ENCODE data around the gene CFAP92. TPM values are rescaled to one million over a fixed set of nuclear protein-coding genes. Genes with fewer than 3 reads are reported as not detected.

Gene CFAP92
- total RNA-seq, 1 experiment from 2014 or later, result 0.16 TPM

- Mint-ChIP-seq H3K27ac (ENCODE audit: low read depth, unreplicated experiment) (no peak overlapping the region), H3K27me3 (ENCODE audit: insufficient read depth, unreplicated experiment) (peaks cover 65% of the 10 kb centered on the region), H3K36me3 (ENCODE audit: insufficient read depth, unreplicated experiment) (no peaks in the 10 kb centered on the region), H3K4me1 (ENCODE audit: insufficient read depth, unreplicated experiment) (no peaks in the 10 kb centered on the region), H3K9me3 (ENCODE audit: unreplicated experiment) (no peaks in the 10 kb centered on the region), H3K4me3 (ENCODE audit: unreplicated experiment) (no peak overlapping the region)
- intact Hi-C loops (cut with micrococcal nuclease), result no loop called here
- ChIA-PET CTCF (interaction anchor here (0.5 to 1.3 kb wide), 5 partner anchors 8 to 688 kb away, joined by 3 to 5 read pairs (median 4); partner anchors contain the start of gene CFAP92), POLR2A (no interaction called here)
- BruUV-seq (replicated peaks), result no TSS peak
- TF ChIP-seq, protein P1, sequence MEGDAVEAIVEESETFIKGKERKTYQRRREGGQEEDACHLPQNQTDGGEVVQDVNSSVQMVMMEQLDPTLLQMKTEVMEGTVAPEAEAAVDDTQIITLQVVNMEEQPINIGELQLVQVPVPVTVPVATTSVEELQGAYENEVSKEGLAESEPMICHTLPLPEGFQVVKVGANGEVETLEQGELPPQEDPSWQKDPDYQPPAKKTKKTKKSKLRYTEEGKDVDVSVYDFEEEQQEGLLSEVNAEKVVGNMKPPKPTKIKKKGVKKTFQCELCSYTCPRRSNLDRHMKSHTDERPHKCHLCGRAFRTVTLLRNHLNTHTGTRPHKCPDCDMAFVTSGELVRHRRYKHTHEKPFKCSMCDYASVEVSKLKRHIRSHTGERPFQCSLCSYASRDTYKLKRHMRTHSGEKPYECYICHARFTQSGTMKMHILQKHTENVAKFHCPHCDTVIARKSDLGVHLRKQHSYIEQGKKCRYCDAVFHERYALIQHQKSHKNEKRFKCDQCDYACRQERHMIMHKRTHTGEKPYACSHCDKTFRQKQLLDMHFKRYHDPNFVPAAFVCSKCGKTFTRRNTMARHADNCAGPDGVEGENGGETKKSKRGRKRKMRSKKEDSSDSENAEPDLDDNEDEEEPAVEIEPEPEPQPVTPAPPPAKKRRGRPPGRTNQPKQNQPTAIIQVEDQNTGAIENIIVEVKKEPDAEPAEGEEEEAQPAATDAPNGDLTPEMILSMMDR (IDR thresholded peaks at IDR 0.05; ENCODE audit: unreplicated experiment), result no peak
- no peak for DNase-seq (ENCODE audit: unreplicated experiment)
Measured at GRCh38 chr3:129002573-129003569, 9.0 kb upstream of the CFAP92 start.

DNA sequence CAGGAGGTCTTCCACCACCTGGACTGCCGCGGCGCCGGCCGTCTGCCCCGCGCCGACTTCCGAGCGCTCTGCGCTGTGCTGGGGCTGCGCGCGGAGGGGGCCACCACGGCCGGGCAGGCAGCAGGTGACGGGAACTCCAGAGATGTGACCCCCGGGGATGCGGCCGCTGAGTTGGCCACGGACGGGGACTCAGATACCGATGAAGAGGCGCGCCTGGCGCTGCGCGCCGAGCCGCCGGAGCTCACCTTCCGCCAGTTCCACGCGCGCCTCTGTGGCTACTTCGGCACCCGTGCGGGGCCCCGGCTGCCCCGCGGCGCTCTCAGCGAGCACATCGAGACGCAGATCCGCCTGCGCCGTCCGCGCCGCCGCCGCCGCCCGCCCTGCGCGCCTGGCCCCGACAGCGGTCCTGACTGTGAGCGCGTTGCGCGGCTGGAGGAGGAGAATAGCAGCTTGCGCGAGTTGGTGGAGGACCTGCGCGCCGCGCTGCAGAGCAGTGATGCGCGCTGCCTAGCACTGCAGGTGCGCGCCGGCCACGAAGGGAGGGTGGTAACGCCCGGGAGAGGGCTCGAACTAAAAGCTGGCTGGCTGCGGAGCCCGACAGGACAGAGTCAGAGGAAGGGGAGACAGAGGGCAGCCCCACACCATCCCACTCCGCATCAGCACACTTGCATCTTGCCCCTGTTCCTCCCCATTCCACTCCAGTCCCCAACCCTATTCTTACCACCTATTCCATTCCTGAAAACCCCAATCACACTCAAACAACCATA is 8.1 kb upstream of the CFAP92 start:
- Mint-ChIP-seq H3K27ac (ENCODE audit: low read depth, unreplicated experiment) (no peak overlapping the region), H3K27me3 (ENCODE audit: insufficient read depth, unreplicated experiment) (peaks cover 56% of the 10 kb centered on the region), H3K36me3 (ENCODE audit: insufficient read depth, unreplicated experiment) (no peaks in the 10 kb centered on the region), H3K4me3 (ENCODE audit: unreplicated experiment) (no peak overlapping the region), H3K4me1 (ENCODE audit: insufficient read depth, unreplicated experiment) (no peaks in the 10 kb centered on the region), H3K9me3 (ENCODE audit: unreplicated experiment) (no peaks in the 10 kb centered on the region)
- no peak for DNase-seq (ENCODE audit: unreplicated experiment)
- BruUV-seq (replicated peaks), result no TSS peak
- TF ChIP-seq, protein P1 (IDR thresholded peaks at IDR 0.05; ENCODE audit: unreplicated experiment), result no peak
- CTCF ChIA-PET, result no interaction called here
- POLR2A ChIA-PET, result no interaction called here
- intact Hi-C loops (cut with micrococcal nuclease), result no loop called here

GRCh38 chr3:129001101-129001805 is 7.4 kb upstream of the CFAP92 start, which contains the start of gene EFCC1:
Gene EFCC1 (plus strand): TSS chr3:129001304. CDS start chr3:129001629, 325 bp downstream.
- no peak for DNase-seq (ENCODE audit: unreplicated experiment)
- Mint-ChIP-seq H3K4me1 (ENCODE audit: insufficient read depth, unreplicated experiment) (no peaks in the 10 kb centered on the region), H3K4me3 (ENCODE audit: unreplicated experiment) (no peak within 1 kb of the TSS), H3K36me3 (ENCODE audit: insufficient read depth, unreplicated experiment) (no peaks in the 10 kb centered on the region), H3K27me3 (ENCODE audit: insufficient read depth, unreplicated experiment) (peaks cover 56% of the 10 kb centered on the region), H3K9me3 (ENCODE audit: unreplicated experiment) (no peaks in the 10 kb centered on the region), H3K27ac (ENCODE audit: low read depth, unreplicated experiment) (no peak within 1 kb of the TSS)
- TF ChIP-seq, protein P1 (IDR thresholded peaks at IDR 0.05; ENCODE audit: unreplicated experiment), result no peak
- CTCF ChIA-PET, result no interaction called here
- intact Hi-C loops (cut with micrococcal nuclease), result no loop called here
- POLR2A ChIA-PET, result no interaction called here
- BruUV-seq (replicated peaks), result no TSS peak

DNA sequence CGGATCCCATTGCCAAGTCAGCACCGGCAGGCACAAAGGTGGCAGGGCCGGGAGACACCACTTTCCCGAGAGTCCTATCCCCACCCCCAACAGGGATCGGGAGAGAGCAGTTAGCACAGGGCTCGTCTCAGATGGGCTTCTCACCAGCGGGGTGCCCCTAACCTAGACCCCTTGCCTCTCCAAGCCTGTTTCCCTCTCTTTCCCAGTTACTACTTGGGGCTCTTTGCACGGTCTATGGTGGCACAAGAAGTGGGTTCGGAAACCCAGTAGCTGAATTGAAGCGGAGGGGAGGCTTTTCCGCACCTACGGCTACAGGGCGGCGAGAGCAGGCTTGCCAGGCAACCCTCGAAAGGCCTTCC is 6.8 kb upstream of the CFAP92 start:
- intact Hi-C loops (cut with micrococcal nuclease), result no loop called here
- no TSS peak for BruUV-seq (replicated peaks)
- no peak for DNase-seq (ENCODE audit: unreplicated experiment)
- Mint-ChIP-seq H3K4me3 (ENCODE audit: unreplicated experiment) (no peak overlapping the region), H3K27me3 (ENCODE audit: insufficient read depth, unreplicated experiment) (peaks cover 56% of the 10 kb centered on the region), H3K36me3 (ENCODE audit: insufficient read depth, unreplicated experiment) (no peaks in the 10 kb centered on the region), H3K9me3 (ENCODE audit: unreplicated experiment) (no peaks in the 10 kb centered on the region), H3K4me1 (ENCODE audit: insufficient read depth, unreplicated experiment) (no peaks in the 10 kb centered on the region), H3K27ac (ENCODE audit: low read depth, unreplicated experiment) (no peak overlapping the region)
- POLR2A ChIA-PET, result no interaction called here
- CTCF ChIA-PET, result no interaction called here
- TF ChIP-seq, protein P1 (IDR thresholded peaks at IDR 0.05; ENCODE audit: unreplicated experiment), result no peak
